HG03469 (cell line): ENCODE measurements around the gene SFMBT1.
"Not testable (repeated sequence)": the region's sequence is repeated elsewhere in the genome, so short reads cannot be mapped to it uniquely, and the experiment has no call there.

Experiments used
- ATAC-seq: cut with Tn5 transposase; IDR thresholded peaks from one replicate; pipeline ENCODE4 v1.9.1; 2021; ENCODE audit warnings: mild to moderate bottlenecking, moderate library complexity, moderate number of reproducible peaks; ENCODE audit not compliant: unreplicated experiment

The SFMBT1 gene

DNA sequence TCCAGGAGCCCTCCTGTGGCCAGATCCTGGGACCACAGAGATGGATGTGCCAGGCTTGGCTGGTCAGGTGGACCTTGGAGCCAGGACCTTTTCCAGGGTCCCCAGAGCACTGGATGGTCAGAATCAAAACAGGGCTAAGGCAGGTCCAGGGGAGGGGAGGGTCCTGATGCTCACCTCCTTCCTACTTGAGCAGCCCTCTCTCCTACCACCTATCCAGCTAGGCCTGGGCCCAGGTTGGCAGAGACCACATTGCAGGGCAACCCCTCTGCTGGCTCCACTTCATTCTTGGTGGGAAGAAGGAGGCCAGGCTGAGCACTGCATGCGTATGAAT, 28.5 kb upstream of the SFMBT1 start:
- ATAC-seq: no peak

DNA sequence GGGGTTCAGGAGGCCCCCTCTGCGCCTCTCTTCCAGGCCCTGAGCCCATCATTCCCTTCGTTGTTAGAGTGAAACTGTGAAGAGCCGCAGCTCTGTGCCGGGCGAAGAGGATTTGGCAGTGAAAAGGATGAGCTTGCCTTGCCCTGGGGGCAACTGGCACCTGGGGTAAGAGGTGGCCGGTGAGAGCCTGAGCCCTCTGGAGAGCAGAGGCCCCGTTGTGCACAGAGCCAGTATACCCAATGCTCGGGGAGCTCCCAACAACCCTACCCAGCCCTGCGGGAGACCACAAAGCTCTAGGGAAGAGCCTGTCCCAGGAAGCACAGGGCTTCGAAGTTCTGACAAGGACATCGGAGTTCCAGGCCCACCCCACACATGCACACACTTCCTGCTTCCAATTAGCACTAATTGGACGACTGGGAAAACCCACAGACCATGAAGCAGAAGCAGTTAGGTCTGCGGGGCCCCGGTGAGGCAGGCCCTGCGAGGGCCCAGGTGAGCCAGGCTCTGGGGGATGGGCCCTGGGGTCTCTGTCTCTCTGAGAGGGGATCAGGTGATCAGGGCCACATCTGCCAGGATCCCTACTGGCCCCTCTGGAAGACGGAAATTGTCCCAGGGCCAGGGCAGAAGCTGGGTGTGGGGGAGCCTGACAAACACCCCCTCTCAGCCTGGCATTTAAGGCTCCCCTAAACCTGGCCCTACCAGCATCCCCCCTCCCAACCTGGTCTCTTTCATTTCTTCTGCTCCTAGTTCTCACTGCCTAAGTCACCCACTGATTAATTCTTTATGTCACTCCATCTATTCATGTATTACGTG, 27.9 kb upstream of the SFMBT1 start:
- no peak for ATAC-seq

DNA sequence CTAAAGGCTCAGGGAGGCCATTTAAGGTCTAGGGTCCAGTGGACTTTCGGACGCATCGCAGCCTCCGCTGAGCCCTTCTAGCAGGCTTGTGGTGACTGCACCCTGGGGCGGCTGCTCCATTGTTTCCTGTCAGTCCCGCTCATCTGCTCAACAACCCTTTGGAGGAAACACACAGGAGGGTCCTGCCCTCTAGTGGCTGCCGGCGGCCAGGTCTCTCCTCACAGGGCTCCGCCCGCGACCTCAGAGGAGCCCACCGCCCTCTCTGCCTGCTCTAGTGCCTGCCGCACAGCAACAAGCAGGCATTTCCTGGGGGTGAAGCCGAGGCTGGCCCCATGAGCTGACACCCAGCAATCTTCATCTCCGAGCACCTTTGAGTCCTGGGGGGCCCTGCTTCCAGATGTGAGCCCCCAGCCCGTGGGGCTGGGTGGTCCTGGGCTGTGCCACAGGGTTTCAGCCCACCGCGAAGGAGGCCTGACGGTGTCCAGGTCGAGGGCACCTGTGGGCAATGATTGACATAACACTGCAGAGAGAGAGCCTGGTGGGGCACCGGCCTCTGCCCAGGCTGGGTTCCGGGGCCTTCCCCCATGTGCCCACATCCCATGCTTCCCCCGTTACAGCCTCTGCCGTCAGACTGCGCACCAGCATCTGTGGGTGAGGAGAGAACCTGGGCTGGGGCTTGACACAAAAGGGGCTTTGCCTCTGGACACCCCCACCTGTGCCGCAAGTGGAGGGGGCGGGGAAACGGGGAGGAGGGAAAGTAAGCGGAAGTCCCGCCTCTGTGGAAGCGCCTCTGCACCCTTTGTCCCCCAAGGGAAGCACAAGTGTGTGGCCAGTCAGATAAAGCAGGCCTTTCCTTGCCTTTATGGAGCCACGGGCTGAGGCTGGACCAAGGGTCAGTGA, 27.0 kb upstream of the SFMBT1 start:
- peak; percentile 46 for ATAC-seq

DNA sequence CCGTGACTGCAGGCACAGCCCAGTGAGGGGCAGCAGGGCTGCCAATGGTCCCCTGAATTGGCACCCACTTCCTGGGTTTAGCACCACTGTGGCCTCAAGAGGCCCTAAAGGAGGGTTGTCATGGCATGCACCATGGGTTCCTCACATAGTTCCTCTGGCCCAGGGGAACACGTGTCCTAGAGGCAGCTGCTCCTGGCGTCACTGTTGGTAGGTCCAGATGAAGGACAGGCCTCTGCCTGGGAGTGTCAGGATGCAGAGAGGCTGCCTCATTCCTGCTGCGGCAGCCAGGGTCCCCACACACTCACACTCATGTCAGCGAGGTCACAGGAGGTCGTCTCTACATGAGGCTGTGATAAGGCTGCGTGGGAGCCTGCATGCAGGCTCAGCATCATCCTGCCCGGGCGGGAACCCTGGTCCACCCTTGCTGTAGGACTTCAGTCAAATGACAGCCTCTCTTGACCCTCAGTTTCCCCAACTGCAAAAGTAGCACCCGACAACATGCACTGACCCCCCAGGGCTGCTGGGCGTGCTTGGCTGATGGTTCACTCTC, 26.1 kb upstream of the SFMBT1 start:
- no peak for ATAC-seq

DNA sequence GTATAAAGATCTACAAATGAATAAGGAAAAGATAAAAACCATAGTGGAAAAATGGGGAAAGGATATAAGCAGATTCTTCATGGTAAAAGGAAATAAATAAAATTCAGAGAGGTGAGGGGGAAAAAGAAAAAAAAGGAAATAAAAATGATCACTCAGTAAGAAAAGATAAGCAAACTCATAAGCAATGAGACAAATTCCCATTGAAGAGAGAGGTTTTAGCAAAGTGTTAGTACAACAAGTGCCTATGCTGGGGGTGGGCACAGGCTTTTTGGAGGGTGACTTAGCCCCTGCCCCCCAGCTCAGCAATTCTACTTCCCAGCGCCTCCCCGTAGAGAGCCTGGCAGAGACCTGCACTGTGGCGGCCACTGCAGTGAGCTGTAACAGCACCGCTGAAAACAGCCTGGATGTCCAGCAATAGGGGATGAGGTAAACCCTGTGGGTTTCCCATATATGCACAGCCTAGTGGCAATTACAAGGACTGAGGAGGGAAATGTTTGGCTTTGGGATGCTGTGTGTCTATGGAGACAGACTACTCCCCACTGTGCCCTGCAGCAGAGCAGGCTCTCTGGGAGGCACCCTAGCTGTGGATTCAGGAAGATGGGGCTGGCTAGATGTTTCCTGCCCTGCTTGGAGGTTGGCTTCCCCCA, 23.7 kb upstream of the SFMBT1 start:
- no peak for ATAC-seq

DNA sequence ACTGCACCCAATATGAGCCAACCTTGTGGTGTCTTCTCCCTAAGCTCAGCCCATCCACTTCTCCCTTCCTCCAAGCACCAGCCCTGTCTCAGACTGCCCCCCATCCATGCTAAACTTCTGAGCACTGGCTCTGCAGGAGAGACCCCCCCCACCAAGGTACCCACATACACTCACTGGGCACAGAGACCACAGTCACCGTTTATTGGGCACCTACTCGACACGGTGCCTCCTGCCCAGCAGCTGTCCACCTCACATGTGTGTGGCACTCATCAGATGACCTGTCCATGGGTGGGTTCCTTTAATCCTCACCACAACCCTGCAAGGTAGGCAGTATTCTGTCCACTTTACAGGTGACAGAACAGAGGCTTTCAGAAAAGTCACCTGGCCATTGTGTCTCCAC, 22.3 kb upstream of the SFMBT1 start:
- ATAC-seq: no peak

DNA sequence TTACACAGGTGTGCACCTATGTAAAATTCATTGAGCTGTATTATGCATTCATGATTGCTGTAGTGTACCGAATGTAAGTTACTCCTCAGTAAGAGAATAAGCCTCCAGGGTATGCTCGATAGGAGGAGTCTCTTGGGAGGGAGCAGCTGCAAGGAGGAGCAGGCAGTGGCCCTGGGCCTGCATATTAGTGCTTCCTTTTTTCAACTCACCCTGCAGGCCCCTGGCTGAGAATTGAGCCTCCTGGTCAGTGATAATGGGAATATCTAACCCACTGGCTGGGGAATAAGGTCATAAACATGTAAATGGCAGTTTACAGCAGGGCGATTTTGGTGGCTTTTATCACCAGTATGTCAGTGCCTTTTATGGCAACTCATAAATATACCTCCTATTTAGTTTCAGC, 21.7 kb upstream of the SFMBT1 start:
- ATAC-seq: no peak

DNA sequence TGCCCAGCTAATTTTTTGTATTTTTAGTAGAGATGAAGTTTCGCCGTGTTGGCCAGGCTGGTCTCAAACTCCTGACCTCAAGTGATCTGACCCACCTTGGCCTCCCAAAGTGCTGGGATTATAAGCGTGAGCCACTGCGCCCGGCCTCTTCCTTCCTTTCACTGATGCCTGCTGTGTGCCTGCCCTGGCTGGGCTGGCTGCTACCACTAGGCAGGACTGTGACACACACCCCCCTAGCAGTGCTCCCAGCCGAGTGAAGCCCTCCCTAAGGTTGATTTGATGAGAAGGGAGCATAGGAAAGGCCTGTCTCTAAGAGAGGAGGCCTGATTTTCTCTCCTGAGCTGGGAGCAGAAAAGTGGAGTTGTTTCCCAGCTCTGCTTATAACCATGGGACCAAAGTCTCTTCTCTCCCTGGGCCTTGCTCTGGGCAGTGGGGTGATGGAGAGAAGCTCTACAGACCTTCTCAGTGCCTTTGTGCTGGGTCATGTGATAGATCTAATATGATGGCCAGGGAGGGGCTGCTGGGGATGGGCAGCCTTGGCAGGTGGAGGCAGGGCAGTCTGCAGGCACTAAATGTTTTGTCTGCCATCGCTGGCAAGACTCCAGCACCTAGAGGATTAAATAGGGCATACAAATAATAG, 20.1 kb upstream of the SFMBT1 start:
- no peak for ATAC-seq

DNA sequence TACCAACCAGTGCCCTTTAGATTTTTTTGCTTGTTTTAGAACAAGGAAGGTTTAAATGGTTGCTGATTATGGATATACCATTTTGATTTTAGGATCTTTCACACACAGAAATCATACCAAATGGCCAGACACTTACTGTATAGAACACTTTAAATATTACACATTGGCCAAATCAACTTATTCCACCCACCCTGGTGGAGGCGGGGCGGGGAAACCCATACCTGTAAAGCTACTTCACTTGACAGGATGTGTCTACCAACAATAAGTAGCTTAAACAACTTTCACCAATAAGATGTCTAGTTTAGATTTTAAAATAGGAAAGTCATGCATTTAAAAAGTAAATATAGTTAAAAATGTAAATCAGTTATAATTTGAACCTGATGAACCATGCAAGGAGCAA, 17.0 kb upstream of the SFMBT1 start:
- ATAC-seq: no peak

DNA sequence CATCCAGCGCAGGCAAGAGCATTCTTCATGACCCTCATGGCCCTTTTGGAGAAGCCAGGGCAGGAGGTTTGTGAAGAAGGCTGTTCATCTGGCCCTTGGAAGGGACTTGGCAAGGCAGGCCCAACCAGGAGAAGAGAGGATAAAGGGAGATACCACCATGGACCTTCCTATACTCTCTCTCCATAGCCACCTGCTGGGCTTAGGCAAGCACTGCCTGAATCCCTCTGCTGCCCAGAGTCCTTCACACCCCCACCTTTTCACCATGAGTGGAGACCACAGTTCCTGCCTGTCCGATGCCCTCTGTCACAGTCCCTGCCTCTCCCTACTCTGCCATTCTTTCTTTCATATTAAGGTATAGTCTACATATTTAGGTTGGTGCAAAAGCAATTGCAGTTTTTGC, 10.6 kb upstream of the SFMBT1 start:
- ATAC-seq: no peak

DNA sequence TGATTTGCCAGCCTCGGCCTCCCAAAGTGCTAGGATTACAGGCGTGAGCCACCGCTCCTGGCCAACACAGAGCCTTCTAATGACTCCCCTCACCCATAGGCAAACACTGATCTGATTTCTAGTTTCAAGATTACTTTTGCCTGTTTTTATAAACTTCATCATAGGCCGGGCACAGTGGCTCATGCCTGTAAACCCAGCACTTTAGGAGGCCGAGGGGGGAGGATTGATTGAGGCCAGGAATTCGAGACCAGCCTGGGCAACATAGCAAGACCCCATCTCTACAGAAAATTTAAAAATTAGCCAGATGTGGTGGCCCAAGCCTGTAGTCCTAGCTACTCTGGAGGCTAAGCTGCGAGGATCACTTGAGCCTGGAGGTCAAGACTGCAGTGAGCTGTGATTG, 8.4 kb upstream of the SFMBT1 start:
- not testable (repeated sequence) for ATAC-seq

DNA sequence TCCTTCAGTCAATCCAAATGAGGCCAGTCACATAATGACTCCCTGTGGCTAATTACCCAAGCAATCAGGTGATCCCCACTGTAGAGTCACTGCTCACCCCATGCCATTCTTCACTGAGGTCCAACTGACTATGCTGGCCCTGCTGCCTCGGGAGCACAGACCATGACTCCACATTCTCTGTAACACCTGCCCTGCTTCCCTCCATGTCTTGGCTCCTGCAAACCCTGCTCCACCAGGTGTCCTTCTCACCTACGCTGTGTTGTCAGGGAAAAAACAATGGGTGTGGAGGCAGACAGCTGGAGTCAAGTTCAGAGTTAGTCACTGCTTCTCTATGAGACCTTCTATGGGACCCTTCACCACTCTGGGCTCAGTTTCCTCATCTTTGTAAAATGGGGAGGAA, 6.1 kb upstream of the SFMBT1 start:
- ATAC-seq: no peak

DNA sequence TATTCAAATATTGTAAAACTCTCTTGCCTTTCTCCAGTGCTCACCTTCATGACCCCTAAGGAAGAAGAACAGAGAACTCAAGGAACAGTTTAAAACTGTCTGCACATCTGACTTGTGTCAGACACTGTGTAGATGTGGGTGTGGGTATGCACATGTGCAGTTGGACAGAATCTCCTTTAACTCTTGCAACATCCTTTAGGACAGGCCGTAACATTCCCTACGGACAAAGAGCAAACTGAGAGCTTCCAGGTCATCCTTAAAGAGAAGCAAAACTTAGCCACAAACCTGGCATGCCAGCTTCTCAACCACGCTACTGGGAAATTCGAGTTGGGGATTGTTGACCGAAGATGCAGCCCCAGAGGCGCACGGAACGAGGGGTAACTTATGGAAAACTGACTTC, 4.1 kb upstream of the SFMBT1 start:
- no peak for ATAC-seq

DNA sequence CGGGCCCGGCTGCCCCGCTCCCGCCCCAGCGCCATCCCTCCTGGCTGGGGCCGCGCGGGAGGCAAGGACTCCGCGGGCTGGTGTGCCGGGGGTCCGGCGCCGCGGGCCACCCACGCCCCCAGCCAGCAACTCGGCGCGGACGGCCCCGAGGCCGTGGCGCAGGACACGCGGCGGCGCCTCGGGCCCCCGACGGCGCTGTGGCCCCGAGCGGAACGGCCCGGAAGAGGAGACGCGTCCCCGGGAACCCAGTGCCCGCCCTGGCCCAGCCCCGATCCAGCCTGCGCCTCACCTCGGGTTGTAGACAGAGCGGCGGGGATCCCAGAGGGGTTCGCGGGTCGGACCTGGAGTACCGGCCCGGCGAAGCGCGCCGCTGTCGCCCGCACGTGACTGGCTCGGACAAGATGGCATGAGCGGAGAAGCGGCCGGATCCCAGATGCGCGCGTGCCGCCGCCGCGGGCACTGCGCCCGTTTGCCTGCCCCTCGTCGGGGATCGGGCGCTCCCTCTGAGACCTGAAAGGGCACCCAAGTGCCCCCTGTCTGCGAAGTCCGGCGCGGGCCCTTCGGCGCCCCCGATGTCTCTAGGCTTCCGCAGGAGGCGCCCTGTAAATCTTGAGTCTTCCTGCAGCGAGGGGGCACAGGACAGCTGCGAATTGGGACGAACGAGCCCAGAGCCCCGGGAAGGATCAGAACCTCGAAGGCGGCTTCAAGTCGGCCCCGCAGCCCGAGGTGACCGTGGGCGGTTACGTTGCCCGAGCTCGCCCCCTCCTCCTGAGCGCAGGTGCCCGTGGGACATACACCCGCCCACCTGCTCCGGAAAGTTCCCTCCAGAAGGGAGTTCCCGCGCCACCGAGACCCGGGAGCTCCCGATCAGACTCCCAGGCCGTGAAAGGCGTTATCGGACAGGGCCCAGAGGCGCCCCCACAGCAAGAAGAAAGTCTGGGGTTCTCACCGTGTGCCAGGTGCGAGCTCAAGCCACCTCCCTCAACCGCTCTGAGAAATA, 598 bp upstream of the SFMBT1 start:
- ATAC-seq: no peak

DNA sequence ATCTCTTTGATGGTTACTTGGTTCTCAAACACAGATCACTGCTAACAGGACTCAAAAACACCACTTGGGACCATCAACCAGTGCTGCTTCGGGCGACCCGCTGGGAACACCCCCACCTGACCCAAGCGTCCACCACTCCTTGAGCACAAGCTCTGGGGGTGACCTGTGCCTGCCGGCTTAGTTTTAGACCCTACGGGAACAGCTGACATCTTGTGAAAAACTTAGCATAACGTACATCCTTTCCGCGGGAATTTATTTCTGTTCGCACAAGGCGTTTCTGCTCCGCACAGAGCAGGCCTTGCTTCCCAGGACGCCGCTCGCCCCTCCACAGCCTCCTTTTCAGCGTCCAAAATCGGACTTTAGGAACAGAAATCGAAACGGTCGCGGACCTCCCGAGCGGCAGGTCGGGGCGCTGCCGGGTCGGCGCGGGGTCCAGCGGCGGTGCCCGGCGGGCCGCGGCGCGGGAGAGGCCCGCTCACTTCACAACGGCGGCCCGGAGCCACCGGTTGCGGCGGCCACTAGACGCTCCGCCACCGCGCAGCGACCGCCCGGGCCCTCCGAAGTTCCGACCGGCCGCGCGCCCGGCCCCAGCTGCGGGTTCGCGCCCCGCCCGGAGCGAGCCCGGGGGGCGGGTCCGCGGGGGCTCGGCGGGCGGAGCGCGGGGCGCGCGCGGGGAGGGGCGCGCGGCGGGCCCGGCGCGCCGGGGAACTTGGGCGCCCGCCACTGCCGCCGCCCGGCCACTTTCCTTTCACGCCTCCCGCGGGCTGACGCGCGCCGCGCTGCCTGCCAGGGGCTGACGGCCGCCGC, 959 bp downstream of the SFMBT1 start:
- peak; percentile 29 for ATAC-seq

DNA sequence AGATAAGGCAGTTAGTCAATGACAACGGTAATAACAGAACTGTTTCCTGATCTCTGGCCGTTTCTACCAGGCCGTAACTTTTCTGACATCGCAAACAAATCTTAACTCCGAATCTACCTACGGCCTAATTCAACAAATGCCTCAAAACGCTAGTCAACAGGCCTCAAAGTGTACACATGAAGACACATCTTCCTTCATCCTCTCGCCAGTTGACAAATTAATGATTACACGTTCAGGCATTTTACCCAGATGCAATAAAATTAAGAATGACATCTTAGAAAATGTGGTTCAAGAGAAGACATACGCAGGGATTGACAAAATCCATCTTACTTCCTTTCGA, 1.5 kb downstream of the SFMBT1 start:
- ATAC-seq: no peak

DNA sequence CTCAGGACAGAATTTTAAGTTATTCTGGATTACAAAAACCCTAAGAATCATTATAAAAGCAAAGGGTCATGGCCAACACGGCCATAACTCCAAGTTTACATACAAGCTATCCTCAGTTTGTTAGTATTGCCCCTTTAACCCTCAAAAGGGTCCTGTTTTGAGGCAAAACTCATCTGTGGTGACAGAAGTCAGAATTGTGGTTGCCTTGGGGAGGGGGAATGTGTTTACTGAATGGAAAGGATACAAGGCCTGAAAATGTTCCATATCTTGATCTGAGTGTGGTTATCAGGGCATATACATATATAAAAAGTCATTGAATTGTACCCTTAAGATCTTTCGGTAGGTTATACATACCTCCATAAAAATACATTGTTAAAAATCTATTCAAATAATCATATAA, 2.1 kb downstream of the SFMBT1 start:
- no peak for ATAC-seq

DNA sequence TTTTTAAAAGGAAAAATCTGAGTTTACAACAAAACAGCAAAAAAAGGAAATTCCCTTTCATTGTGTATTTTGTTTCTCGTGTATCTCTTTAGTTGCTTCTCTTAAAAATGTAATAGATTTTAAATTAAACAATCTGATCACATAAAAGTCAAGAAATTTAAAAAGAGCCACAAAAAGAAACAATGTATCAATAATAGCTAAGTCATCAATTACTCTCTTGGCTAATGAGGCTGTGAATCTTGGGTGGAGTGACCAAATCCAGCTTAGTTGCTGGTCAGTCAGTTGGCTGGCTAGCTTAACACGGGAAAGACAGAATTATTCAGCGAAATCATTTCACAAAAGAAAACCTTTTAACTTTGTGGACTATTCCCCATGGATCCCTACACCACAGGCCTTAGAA, 3.2 kb downstream of the SFMBT1 start:
- ATAC-seq: no peak

DNA sequence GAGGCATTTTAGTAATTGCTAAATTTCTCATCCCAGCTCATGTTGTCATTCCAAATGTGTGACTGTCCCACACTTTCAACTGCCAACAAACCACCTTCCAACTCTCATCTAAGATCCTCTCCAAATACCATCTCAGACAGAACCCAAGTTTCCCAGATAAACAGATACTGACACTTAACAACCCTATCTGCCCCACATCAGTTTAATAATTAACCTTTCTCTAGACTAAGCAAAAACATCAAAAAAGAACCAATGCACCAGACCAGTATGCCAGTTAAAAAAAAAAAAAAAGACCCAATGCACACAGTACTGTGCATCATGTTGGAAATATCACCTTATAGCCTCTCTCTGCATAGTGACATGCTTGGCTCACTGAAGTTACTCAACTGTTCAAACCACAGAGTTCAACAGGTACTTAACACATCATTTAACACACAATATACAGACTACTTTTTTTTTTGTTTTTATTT, 5.5 kb downstream of the SFMBT1 start:
- no peak for ATAC-seq
